GM18867 (cell line): ENCODE results near the gene GRK4.

Experiments
- ATAC-seq: cut with Tn5 transposase; IDR thresholded peaks from one replicate; pipeline ENCODE4 v1.9.1; 2021; ENCODE audit warnings: mild to moderate bottlenecking, moderate library complexity; ENCODE audit not compliant: unreplicated experiment

GRK4 gene

DNA sequence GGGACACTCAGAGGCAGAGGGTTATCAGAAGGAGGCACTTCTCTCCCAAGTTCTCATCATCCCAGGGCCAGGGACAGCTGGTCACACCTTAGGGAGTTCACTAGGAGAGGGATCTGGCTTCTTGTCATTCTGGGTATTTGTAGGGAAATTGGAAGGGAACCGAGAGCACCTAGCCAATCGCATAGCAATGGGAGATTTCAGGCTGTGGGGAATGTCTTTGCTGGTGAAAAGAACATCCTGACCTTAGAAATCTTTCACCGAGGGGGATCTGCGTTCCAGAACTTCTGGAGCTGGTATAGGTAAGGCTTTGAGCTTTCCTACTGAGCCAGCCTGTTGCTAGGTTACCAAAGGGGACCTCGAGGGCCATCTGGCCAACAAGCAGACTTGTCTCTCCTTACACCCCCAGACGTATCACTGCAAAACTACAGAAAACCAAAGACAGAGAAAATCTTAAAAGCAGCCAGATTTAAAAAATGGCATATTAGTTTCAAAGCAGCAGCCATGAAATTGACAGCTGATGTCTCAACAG lies 104.2 kb downstream of the GRK4 start:
- no peak for ATAC-seq

DNA sequence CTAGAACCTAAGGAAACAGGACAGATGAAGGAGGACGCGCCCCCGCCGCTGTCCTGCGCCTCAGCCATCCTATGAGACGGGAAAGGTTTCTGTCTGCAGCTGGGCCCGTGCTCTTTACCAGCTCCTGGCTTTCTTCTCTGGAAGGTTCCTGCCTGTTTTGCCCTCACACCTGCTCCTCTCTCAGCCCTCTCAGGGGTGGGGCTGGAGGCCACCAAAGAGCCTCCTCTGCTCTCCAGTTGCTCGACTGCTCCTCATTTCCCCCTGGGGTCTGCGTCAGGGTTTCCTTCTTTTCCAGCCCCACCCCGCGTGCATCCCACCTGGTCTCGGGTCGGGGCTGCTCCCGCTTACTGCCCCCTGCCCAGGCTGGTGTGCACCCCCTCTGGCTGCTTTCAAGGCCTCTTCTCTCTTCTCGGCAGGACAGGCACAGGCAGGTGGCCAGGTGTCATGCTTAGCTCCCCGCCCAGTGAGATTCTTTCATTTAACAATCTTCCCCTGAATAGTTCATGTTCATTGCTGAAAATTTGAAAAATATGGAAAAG lies 106.4 kb downstream of the GRK4 start:
- no peak for ATAC-seq

DNA sequence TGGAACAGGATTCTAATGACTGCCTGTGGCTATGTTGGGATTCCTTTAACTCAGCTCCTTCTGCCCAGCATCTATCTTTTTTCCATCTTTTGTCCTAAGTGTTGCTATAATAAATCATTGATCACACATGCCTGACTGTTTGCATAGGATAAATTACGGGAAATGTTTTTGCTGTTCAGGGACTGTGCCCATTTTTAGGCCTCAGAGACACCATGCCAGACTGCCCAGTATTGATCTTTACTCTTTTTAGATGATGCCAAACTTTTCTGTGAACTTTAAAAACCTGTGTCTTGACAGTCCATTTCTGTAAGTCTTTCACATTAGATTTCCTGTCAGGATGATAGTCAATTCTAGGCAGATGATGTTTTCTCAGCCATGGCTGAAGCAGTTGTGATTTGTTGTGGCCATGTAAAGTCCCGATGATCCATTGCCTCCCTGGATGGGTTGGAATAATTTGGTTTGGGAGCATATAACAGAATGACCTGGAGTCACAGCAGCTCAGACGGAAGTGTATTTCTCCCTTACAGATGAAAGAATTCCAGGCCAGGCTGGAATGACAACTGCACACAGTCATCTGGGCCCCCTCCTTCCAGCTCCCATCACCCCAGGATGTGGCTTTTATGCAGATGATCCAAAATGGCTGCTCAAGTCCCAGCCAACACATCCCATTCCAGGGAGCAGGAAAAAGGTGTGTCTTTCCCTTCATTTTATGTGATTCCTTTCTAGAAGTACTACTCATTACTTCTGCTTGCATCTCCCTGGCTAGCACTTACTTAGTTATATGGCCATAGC lies 107.5 kb downstream of the GRK4 start:
- ATAC-seq, result no peak

DNA sequence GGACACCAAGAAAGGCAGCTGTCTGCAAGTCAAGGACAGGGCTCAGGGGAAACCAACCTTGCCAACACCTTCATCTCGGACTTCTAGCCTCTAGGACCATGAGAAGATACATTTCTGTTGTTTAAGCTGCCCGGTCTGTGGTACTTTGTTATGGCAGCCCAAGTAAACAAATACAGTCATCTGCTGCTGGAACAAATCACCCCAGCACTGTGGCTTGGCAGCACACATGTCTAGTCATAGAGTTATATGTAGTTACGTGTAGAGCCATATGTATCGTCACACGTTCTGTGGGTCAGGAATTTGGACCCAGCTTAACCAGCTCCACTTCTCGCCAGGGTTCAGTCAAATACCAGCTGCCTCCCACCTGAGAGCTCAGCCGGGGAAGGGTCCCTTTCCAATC lies 108.4 kb downstream of the GRK4 start:
- no peak for ATAC-seq

DNA sequence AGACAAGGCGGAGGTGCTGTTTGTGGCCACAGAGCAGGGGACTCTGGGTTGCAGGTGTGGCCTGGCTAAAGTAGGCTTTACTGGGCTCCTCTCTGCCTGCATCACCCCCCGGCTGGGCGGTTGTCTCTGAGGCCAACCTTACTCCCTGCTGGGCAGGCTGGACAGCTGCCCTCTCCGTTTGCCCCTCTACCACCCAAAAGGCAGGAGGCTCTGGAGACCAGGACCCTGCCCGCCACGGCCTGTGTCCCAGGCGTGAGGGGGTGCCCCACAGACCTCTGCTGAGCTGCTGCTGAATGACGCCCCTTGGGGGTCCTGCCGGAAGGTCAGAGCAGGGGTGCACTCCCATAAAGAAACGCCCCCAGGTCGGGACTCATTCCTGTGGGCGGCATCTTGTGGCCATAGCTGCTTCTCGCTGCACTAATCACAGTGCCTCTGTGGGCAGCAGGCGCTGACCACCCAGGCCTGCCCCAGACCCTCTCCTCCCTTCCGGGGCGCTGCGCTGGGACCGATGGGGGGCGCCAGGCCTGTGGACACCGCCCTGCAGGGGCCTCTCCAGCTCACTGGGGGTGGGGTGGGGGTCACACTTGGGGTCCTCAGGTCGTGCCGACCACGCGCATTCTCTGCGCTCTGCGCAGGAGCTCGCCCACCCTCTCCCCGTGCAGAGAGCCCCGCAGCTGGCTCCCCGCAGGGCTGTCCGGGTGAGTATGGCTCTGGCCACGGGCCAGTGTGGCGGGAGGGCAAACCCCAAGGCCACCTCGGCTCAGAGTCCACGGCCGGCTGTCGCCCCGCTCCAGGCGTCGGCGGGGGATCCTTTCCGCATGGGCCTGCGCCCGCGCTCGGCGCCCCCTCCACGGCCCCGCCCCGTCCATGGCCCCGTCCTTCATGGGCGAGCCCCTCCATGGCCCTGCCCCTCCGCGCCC lies 110.0 kb downstream of the GRK4 start:
- ATAC-seq, result peak; percentile 27

DNA sequence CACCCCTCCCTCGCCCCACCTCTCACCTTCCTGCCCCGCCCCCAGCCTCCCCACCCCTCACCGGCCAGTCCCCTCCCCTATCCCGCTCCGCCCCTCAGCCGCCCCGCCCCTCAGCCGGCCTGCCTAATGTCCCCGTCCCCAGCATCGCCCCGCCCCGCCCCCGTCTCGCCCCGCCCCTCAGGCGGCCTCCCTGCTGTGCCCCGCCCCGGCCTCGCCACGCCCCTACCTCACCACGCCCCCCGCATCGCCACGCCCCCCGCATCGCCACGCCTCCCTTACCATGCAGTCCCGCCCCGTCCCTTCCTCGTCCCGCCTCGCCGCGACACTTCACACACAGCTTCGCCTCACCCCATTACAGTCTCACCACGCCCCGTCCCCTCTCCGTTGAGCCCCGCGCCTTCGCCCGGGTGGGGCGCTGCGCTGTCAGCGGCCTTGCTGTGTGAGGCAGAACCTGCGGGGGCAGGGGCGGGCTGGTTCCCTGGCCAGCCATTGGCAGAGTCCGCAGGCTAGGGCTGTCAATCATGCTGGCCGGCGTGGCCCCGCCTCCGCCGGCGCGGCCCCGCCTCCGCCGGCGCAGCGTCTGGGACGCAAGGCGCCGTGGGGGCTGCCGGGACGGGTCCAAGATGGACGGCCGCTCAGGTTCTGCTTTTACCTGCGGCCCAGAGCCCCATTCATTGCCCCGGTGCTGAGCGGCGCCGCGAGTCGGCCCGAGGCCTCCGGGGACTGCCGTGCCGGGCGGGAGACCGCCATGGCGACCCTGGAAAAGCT lies 110.9 kb downstream of the GRK4 start, which contains the start of the genes HTT and HTT-AS:
HTT (plus strand) TSS at position 604 of the 768 bp plus-strand sequence; CDS start at position 749, 145 bp downstream.
HTT-AS (minus strand) TSS at position 461 of the 768 bp plus-strand sequence.
- peak; percentile 81 for ATAC-seq

DNA sequence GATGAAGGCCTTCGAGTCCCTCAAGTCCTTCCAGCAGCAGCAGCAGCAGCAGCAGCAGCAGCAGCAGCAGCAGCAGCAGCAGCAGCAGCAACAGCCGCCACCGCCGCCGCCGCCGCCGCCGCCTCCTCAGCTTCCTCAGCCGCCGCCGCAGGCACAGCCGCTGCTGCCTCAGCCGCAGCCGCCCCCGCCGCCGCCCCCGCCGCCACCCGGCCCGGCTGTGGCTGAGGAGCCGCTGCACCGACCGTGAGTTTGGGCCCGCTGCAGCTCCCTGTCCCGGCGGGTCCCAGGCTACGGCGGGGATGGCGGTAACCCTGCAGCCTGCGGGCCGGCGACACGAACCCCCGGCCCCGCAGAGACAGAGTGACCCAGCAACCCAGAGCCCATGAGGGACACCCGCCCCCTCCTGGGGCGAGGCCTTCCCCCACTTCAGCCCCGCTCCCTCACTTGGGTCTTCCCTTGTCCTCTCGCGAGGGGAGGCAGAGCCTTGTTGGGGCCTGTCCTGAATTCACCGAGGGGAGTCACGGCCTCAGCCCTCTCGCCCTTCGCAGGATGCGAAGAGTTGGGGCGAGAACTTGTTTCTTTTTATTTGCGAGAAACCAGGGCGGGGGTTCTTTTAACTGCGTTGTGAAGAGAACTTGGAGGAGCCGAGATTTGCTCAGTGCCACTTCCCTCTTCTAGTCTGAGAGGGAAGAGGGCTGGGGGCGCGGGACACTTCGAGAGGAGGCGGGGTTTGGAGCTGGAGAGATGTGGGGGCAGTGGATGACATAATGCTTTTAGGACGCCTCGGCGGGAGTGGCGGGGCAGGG lies 111.7 kb downstream of the GRK4 start:
- no peak for ATAC-seq

DNA sequence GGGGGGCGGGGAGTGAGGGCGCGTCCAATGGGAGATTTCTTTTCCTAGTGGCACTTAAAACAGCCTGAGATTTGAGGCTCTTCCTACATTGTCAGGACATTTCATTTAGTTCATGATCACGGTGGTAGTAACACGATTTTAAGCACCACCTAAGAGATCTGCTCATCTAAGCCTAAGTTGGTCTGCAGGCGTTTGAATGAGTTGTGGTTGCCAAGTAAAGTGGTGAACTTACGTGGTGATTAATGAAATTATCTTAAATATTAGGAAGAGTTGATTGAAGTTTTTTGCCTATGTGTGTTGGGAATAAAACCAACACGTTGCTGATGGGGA lies 112.2 kb downstream of the GRK4 start:
- ATAC-seq, result no peak

DNA sequence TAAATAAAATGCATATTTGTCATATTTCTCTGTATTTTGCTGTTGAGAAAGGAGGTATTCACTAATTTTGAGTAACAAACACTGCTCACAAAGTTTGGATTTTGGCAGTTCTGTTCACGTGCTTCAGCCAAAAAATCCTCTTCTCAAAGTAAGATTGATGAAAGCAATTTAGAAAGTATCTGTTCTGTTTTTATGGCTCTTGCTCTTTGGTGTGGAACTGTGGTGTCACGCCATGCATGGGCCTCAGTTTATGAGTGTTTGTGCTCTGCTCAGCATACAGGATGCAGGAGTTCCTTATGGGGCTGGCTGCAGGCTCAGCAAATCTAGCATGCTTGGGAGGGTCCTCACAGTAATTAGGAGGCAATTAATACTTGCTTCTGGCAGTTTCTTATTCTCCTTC lies 114.4 kb downstream of the GRK4 start:
- ATAC-seq, result peak; percentile 24

DNA sequence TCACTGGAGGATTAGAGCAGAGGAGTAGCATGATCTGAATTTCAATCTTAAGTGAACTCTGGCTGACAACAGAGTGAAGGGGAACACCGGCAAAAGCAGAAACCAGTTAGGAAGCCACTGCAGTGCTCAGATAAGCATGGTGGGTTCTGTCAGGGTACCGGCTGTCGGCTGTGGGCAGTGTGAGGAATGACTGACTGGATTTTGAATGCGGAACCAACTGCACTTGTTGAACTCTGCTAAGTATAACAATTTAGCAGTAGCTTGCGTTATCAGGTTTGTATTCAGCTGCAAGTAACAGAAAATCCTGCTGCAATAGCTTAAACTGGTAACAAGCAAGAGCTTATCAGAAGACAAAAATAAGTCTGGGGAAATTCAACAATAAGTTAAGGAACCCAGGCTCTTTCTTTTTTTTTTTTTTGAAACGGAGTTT lies 116.3 kb downstream of the GRK4 start:
- ATAC-seq, result no peak

DNA sequence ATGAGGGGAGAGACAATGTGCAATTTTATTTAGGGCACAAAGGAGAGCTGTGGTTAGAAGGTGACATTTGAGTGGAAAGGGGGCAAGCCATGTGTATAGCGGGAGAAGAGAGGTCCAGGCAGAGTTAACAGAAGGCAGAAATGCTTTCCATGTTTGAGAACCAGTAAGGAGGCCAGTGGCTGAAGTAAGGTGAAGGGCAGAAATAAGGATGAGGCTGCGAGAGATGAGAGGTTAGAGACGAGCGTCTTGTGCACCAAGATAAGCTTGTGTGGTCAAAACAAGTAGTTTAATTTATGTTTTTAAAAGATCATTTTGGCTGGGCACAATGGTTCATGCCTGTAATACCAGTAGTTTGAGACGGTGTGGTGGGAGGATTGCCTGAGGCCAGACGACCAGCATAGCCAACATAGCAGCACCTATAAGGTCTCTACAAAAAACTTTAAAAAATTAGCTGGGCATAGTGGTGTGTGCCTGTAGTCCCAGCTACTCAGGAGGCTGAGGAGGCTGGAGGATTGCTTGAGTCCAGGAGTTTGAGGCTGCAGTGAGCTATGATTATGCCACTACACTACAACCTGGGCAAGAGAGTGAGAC lies 119.6 kb downstream of the GRK4 start:
- ATAC-seq, result no peak

DNA sequence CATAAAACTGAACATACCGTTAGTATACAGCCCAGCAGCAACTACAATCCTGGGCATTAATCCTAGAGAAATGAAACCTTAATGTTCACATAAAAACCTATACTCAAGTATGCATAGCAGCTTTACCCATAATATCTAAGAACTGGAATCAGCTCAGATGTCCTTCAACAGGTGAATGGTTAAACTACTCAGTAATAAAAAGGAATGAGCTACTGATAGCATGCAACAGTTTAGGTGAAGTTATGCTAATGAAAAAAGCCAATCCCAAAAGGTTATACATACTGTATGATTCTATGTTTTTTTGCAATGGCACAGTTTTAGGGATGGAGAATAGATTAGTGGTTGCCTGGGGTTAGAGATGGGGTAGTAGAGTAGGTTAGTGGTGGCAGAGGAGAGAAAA lies 120.4 kb downstream of the GRK4 start:
- no peak for ATAC-seq

DNA sequence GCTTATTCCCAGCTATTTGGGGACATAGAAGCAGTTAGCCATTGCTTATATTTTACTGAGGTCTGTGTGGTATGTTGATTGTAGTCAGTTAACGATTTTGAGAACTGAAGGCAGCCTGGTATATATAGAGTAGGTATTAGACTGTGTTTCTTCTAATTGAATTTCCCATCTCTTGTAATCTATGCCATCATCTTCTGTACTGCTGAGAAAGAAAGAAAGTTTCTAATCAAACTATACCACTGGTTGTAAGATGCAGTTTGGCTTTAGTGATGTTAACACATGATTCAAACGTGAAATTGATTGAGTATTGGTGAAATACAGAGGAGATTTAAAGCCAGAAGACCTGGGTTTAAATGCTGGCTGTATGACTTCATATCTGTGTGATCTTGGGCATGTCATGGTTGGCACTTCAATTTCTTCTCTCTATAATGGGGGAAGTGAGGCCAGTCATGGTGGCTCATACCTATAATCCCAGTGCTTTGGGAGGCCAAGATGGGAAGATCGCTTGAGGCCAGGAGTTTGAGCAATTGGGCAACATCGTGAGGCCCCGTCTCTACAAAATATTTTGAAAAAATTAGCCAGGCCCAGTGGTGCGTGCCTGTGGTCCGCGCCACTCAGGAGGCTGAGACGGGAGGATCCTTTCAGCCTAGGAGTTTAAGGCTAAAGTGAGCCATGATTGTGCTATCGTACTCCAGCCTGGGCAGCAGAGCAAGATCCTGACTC lies 122.7 kb downstream of the GRK4 start:
- ATAC-seq, result no peak

DNA sequence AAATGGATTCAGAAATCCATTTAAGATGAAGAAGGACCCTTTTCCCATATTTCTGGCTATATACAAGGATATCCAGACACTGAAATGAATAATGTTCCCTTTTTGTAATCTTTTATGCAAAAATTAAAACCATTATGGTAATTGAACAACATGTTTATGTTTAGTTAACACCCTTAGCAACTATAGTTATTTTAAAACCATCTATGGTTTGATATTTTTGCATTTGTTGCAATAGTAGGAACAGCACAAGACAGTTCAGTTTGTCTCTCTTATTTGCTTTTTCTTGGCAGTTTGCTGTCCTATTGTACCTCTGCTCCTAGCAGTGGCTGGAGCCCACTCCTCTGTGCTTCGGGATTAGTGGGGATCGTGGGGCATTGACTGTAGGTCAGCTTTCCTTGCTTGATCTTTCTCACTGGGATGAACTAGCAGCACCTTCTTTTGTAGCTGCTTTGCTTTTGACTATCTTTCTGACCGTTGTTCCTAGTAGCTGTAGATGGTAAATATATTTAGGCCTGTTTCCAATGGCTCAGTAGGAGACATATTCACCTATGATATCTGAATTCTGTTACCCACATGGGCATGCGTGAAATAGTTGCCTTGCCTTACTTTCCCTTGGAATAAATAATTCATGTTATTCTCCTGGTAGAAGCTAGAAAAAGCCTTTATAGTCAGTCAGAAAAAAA lies 123.9 kb downstream of the GRK4 start:
- ATAC-seq, result no peak
